GM20431 (cell line): ENCODE data around the gene ACAP3.
"Not testable (repeated sequence)": the region's sequence is repeated elsewhere in the genome, so short reads cannot be mapped to it uniquely, and the experiment has no call there.

Source experiments
- in situ Hi-C: fragments of 300-500 bp; cut with MseI, MboI; formaldehyde crosslinking; loops from one replicate; pipeline ENCODE4 v1.15.0; 2020; ENCODE audit warnings: low sequenced_read_pairs; ENCODE audit not compliant: unreplicated experiment

The ACAP3 gene

DNA sequence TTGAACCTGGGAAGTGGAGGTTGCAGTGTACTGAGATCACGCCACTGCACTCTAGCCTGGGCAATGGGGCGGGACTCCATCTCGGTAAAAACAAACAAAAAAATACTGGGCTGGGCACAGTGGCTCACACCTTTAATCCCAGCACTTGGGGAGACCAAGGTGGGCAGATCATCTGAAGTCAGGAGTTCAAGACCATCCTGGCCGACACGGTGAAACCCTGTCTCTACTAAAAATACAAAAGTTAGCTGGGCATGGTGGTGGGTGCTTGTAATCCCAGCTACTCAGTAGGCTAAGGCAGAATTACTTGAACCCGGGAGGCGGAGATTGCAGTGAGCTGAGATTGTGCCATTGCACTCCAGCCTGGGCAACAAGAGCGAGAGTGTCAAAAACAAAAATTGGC is 8.5 kb upstream of the ACAP3 start:
- in situ Hi-C loops: not testable (repeated sequence)

DNA sequence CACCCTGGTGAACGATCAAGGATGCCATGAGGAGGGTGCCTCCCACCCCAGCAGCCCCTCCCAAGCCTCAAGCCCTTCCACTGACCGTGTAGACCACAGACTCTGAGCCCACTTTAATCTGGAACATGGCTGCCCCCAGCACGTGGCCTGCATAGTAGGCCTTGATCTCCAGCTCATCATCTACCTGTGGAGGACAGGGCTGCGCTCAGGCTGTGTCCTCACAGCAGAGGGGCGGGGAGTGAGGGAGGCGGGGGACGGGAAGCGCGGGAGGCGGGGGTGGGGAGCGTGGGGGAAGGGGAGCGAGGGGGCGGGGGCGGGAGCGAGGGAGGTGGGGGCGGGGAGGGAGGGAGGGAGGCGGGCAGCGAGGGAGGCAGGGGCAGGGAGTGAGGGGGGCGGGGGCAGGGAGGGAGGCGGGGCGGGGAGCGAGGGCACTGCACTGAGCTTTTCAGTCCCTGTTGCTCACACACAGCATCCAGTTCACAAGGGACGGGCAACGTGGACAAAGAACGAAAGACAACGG is 7.8 kb upstream of the ACAP3 start:
- in situ Hi-C loops: no loop called here

DNA sequence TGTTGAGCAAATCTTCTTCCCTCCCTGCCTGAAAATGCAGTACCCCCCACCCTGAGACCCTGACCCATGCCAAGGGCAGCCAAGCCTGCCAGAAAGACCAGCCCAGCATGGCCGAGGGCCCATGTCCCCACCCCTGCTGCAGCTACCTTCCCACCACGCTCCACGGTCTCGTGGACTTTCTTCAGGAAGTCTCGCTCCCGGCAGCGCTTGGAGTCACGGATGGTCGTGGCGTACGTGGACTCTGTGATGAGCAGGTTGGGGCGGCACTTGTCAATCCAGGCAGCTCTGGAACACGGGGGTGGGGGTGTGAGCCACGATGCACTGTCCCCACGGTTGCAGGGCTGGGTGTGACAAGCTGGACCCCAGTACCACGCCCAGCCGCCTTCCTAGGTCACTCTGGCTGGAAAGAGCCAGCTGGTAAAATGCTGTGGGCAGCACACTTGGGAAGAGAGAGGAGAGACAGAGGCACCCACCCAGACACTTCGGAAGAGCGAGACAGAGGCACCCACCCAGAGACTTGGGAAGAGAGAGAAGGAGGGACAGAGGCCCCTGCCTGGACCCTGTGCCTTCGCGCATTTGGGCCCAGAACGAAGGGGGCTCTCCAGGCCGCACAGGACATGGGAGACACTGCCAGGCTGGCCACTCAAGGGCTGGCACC is 7.1 kb upstream of the ACAP3 start:
- in situ Hi-C loops: no loop called here

DNA sequence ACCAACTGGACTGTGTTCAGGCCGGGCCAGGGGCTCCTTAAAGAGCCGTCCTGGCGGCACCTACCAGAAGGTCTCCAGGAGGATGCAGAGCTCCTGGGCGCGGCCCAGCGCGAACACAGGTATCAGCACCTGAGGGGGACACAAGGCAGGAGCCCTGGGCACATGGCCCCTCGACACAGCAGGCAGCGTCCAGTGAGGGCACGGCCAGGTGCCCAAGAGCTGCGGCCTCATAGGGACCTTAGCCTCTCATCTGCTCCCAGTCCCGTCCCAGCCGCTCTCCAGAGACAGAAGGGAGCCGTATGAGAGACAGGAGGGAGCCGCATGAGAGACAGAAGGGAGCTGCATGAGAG is 6.5 kb upstream of the ACAP3 start:
- in situ Hi-C loops: no loop called here

DNA sequence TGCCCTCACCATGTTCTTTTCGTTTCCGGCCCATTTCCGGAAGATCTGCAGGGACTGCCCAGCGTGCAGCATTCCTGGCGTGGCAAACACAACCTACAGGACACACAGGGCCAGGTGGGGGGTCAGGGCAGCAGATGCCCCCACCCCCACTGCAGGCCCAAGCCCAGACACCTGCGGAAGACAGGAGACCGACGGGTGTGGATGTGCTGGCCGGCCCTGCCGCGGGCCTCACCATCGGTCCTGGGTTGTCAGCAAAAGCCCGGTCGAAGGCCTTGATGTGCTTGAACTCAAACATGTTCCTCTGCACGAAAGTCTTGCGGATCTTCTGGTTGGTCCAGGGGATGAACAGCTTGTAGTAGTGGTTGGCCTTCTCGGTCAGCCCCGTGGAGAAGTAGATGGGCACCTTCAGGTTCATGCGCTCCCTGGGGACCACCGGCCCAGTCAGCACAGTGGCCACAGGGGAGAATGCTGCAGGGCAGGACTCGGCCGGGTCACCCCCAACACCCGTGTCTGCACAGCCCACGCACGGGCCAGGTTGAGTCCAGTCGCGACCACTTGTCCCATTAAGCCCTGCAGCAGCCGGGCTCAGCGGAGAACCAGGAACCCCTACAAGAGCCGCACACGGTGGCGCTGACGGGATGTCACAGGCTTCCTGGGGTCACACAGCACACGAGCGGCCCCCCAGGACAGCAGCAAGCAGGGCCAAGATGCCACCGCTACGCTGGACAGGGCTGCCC is 5.9 kb upstream of the ACAP3 start:
- in situ Hi-C loops: no loop called here

DNA sequence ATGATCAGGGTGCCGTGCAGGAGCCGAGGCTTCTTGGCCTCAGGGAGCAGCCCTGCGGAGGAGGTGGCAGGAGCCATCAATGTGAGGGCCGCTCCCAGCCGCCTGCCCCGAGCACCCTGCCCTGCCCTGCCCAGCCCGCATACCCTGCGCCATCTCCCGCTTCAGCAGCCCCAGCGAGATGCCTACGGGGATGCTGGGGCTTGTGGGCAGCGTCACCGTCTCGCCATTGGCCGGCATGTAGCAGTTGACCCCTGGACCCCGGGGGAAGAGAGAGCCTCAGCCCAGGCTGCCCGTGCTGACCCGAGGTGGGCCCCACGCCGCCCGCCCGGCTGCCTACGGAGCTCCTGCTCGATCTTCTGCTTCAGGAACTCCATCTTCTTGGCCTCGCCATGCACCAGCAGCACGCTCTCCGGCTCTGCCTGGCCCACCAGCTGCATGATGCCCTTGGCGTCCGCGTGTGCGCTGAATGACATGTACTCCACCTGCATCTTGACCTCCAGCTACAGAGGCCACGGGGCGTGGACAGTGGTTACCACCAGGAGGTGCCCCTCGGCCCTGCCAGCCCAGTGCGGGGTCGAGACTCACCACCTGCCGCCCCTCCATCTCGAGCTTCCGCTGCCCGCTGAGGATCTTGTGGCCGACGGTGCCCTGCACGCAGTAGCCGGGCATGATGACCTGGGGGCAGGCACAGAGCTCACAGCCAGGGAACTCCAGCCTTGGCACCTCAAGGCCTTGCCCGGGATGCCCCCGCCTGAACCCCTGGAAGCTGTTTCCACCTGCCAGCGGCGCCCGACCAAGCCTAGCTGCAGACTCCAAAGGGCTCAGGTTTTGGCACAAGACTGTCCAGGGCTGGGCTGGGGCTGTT is 5.0 kb upstream of the ACAP3 start:
- in situ Hi-C loops: no loop called here

DNA sequence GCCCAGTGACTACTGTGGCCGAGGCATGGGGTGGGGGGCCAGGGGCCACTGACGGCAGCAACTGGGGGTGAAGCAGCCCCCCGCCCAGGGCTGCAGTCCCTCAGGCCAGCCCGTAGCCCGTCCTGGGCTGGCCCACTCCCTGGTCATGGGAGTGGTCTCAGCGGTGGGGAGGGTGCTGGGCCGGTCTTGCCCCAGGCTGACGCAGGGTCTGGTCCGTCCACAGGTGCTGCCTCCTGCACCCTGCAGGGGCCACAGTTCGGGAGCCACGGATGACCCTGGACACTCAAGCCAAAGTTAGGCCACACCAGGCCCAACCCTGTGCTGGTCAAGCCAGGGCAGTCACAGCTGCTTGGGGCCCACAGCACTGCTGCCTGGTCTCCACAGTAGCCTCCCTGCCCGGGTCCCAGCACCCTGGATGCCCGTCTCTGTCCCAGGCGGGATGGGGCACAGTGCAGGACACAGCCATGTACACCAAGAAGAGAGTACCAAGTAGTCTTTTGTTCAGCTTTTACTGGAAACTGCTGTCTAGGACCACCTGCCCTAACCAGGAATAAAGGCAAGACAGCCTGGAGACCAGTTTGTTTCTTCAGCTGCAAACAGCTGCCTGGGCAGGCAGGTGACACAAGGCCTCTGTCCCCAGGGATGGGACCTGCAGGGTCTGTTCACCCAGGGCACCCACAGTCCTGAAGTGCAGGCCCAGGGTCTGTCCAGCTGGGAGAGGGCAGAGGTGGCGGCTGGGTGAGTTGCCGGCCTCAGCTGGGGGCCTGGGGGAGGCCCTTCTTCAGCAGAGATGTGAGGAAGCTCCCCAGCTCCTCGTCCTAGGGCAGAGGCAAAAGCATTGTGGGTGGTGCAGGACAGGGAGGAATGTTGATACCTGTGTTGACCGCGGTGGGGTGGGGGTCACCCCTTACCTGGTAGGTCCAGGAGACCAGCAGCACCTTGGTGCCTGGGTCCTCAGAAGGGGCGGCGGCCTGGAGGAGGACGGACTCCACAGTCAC is 3.7 kb upstream of the ACAP3 start:
- in situ Hi-C loops: no loop called here

DNA sequence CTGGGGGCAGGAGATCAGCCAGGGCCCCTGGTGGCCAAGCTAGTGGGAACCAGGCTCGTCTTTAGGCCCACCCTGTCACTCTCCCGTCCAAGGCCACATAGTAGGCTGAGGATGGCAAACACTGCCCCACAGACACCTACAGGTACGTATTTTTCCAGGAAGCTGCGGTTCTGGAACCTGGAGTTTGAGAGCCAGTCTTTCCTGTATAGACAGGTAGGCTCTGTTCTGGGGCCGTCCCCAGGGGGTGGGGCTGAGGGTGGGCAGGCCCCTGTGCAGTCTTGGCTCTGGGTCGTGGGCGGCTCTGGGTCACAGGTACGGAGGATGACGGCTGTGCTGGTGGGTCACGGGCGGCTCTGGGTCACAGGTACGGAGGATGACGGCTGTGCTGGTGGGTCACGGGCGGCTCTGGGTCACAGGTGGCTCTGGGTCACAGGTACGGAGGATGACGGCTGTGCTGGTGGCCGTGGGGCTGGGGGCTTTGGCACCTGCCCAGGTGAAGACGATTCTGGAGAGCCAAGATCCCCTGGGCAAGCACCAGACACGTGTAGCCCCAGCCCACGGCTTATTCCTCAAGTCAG is 2.8 kb upstream of the ACAP3 start:
- in situ Hi-C loops: no loop called here

DNA sequence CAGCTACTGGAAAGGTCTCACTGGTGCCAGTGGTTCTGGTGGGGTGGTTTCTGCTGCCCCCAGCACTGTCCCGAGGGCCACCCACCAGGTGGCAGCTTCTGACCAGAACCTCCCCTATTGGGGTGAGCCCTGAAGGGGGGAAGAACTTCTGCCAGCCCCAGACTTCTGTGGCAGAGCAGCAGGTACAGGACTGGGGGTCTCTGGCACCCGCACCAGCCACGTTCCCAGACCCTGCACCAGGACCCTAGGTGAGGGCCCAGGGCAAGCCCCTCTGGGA is 2.3 kb upstream of the ACAP3 start:
- in situ Hi-C loops: no loop called here

DNA sequence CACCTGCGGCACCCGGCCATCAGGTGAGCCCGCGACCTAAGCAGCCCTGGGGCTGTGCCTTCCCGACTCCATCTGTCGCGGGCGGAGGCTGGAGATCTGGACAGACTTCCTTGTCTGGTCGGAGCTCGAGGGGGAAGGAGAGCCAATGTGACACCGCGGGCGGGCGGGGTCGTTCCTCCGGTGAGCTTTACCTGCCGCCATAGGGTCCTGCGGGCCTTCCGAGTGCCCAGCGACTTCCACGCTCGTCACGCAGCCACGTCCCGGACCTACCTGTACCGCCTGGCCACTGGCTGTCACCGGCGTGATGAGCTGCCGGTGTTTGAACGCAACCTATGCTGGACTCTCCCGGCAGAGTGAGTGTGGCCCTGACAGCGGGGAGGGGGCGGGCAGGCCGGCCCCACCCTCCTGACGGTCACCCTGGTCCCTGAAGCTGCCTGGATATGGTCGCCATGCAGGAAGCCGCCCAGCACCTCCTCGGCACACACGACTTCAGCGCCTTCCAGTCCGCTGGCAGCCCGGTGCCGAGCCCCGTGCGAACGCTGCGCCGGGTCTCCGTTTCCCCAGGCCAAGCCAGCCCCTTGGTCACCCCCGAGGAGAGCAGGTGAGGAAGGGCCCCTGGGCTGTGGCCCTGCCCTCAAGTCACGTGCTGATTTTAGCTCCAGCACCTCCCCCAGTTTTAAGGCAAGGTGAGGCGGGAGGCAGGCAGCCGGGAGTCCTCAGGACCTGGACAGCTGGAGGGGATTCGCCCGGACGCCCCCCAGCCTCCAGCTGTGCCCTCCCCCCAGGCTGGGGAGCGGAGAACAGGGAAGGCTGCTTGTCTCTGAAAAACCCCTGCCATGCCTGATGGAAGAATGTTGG is 1.8 kb upstream of the ACAP3 start:
- in situ Hi-C loops: no loop called here

DNA sequence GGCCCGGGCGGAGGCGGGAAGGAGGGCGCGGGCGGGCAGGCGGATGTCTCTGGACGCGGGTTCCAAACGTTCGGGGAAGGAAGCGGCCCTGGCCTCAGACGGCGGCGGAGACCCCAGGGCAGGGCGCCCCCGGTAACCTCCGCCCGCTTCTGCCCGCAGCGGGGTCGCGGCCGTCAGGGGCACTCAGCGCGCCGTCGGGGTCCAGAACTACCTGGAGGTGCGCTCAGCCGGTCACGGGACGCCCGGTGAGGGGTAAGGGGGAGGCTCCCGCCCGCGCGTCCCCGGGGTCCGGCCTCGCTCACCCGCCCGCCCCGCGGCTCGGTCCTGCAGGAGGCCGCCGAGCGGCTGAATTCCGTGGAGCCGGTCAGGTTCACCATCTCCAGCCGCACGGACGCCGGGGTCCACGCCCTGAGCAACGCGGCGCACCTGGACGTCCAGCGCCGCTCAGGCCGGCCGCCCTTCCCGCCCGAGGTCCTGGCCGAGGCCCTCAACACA is 1.1 kb upstream of the ACAP3 start:
- in situ Hi-C loops: no loop called here

DNA sequence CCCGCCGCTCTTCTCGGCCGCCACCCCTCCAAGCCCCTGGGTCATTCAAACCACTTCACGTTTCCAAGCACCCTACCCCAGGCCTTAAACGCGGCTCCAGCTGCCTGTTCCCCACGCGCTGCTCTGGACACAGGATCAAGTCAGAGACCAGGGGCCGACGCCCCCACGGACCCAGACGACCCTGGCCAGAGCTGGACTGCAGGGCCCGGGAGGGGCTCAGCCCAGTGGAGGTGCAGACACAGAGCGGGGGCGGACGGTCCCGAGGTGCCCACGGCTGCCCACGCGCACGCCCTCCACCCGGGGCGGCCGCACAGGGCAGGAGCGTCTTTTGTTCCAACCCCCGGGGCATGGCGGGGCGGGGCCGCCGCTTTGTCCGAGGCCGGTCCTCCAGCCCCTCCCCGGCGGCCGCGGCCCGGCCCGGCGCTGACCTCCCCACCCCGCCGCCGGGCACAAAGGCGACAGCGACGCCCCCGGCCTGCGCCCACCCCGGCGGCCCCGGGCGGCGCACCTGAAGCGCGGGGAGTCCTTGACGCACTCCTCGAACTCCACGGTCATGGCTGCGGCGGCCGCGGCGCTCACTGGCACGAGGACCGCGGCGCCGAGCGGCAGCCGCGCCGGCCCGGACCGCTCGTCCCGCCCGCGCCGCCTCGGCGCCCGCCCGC is 338 bp downstream of the ACAP3 start:
- in situ Hi-C loops: no loop called here

DNA sequence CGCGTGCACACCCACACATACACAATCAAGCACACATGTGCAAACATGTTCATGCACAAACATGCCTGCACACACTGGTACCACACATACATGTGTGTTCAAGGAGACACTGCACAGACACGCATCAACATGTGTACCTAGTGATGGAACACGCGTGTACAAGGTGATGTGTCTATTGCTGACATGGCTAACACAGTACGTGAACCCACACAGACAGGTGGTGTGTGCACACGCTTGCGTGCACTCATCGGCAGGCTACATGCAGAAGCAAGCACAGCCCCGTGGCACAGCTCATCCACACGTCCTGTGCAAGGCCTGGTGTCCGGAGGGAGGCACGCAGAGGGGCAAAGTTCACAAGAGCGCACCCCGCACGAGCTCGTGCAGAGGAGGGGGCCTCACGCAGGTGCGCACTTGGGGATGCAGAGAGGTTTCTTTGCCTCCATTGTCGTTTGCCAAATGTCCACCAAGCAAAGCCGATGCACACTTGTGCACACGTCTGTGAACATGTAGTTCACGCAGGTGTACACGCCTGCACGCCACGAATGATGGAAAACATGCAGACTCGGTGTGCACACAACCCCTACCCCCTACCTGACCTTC is 969 bp downstream of the ACAP3 start:
- in situ Hi-C loops: no loop called here

DNA sequence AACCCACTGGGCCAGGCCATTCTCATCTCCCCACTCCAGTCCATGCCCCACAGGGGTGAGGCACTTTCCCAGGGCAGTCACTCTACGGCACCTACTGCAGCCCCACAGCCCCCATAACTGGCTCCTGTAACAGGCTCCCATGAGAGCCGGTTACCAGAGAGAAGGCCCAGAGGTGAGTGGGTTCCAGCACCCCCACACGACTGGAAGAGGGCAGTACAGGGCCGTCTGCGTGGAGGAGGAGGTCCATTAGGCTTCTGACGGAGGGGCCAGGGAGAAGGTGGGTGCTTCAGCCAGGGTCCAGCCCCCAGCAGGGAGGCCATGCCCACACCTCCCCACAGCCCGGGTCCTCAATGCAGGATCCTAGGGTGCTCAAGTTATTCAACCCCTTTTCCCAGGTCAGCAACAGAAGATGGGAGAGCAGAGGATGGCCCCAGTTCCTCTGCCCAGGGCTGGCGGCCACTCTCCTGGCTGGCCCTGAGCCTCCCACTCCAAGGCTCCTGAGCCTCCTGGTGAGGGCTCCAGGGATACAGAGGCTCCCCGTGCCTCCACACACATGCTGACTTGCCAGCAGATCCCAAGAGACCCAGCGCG is 1.6 kb downstream of the ACAP3 start:
- in situ Hi-C loops: no loop called here

DNA sequence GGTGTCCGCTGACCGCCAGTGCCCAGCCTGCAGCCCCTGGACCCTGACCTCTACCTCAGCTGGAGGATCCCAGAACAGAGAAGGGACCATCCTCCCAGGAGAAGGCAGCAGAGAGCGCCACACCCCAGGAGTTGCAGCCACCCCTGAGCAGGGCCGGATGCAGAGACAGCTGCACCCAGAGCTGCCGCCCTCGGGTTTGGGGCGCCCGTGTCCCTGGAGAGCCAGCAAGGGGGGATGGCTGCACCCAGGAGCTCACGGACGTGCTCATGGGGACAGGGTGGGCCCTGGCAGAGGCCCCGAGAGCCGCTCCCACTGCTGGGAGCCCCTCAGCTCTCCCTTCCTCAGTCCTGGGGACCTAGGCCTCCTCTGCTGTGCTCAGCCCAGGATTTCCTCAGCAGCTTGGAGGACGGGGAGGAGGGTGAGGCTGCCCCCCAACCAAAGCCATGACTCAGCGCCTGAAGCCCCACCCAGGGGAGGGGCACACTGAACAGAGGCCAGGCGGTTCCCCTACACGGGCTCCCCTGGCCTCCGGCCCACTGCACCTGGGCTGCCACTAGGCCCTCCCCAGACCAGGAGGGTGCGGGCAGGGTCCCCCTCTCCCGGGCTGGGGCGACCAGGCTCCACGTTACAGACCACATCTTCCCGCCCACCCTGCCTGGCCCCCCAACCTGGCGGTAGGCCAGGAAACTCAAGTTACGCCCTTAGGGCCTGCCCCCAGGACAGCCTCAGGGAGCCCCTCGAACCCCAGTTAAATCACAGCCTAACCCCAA is 2.2 kb downstream of the ACAP3 start:
- in situ Hi-C loops: no loop called here
